K562 (cell line): Measurements from ENCODE around the gene LRRC37A3. TPM values are rescaled to one million over a fixed set of nuclear protein-coding genes. Genes with fewer than 3 reads are reported as not detected.
A peak's percentile ranks its signal among the peaks of the same experiment; 100 is the strongest.
"Not testable (repeated sequence)": the region's sequence is repeated elsewhere in the genome, so short reads cannot be mapped to it uniquely, and the experiment has no call there.

Experiments used
- CREM ChIP-seq: IDR thresholded peaks from 2 replicates; pipeline ENCODE4 v1.6.1; 2014; ENCODE audit warnings: antibody characterized with exemption, low read depth
- DPF2 ChIP-seq: fragments of 450-650 bp; IDR thresholded peaks from 2 replicates; pipeline ENCODE4 v1.6.1; 2016
- FOSL1 ChIP-seq: fragments of 200-800 bp; sonication (Bioruptor generic); conservative IDR thresholded peaks from 2 replicates; pipeline ENCODE4 v1.6.1; 2016; ENCODE audit warnings: missing genetic modification characterization, missing compliant biosample characterization
- FOXM1 ChIP-seq, 2 experiments: fragments of 450-650 bp in 1 of 2; sonication (generic) in 1 of 2; formaldehyde crosslinking in 1 of 2; IDR thresholded peaks; 2 replicates each; pipeline versions ENCODE4 v1.6.1 to v1.9.0; 2017 to 2022; ENCODE audit warnings: low read depth in 2 of 2, mild to moderate bottlenecking in 2 of 2, missing genetic modification reagents in 1 of 2, moderate library complexity in 1 of 2
- GABPA ChIP-seq: fragments of 200-800 bp; sonication (Bioruptor generic); conservative IDR thresholded peaks from 2 replicates; pipeline ENCODE4 v1.6.1; 2016; ENCODE audit warnings: low read depth, missing genetic modification characterization, missing compliant biosample characterization
- HDAC3 ChIP-seq: fragments of 450-650 bp; IDR thresholded peaks from 2 replicates; pipeline ENCODE4 v1.6.1; 2018; ENCODE audit warnings: borderline replicate concordance, mild to moderate bottlenecking, moderate library complexity; ENCODE audit not compliant: partially characterized antibody
- KHSRP ChIP-seq: fragments of 450-650 bp; IDR thresholded peaks from 2 replicates; pipeline ENCODE4 v1.6.1; 2017
- KLF16 ChIP-seq: IDR thresholded peaks from 2 replicates; pipeline ENCODE4 v1.6.1; 2016; ENCODE audit warnings: antibody characterized with exemption
- NRF1 ChIP-seq, 2 experiments: fragments of 450-650 bp; IDR thresholded peaks in 1 of 2; conservative IDR thresholded peaks in 1 of 2; 2 replicates each; pipeline ENCODE4 v1.6.1; 2014; ENCODE audit warnings: mild to moderate bottlenecking in 2 of 2
- PHB2 ChIP-seq: fragments of 450-650 bp; IDR thresholded peaks from 2 replicates; pipeline ENCODE4 v1.6.1; 2017; ENCODE audit warnings: low read depth
- POLR2H ChIP-seq: IDR thresholded peaks from 2 replicates; pipeline ENCODE4 v1.6.1; 2016; ENCODE audit warnings: missing genetic modification characterization, low read depth, mild to moderate bottlenecking, control low read depth, missing compliant biosample characterization, moderate library complexity
- RNF2 ChIP-seq: sonication (generic); IDR thresholded peaks from 2 replicates; pipeline ENCODE4 v1.6.1; 2016
- SMAD4 ChIP-seq: fragments of 250-450 bp; sonication (Bioruptor Pico); conservative IDR thresholded peaks from 2 replicates; pipeline ENCODE4 v1.8.0; 2021; ENCODE audit warnings: inconsistent platforms, mild to moderate bottlenecking, moderate library complexity
- SOX6 ChIP-seq: fragments of 450-650 bp; IDR thresholded peaks from 2 replicates; pipeline ENCODE4 v1.6.1; 2014; ENCODE audit warnings: mild to moderate bottlenecking
- STAT5A ChIP-seq: IDR thresholded peaks from 2 replicates; pipeline ENCODE4 v1.6.1; 2012; ENCODE audit warnings: low read length, inconsistent platforms, borderline replicate concordance
- TCF3 ChIP-seq: sonication (generic); formaldehyde crosslinking; IDR thresholded peaks from 2 replicates; pipeline ENCODE4 v1.4.0; 2020; ENCODE audit warnings: mild to moderate bottlenecking, missing genetic modification reagents
- TEAD1 ChIP-seq, 2 experiments: fragments of 450-650 bp in 1 of 2; sonication (generic) in 1 of 2; formaldehyde crosslinking; IDR thresholded peaks; 2 replicates each; pipeline versions ENCODE4 v1.4.0 to v1.8.0; 2020 to 2022; ENCODE audit warnings: mild to moderate bottlenecking in 2 of 2, missing genetic modification reagents in 1 of 2
- ZNF239 ChIP-seq: fragments of 250-450 bp; sonication (Bioruptor Pico); IDR thresholded peaks from 2 replicates; pipeline ENCODE4 v1.4.0; 2020; ENCODE audit warnings: mild to moderate bottlenecking
- ZNF583 ChIP-seq: fragments of 250-450 bp; sonication (Bioruptor Pico); IDR thresholded peaks from 2 replicates; pipeline ENCODE4 v1.4.0; 2020
- ZNF644 ChIP-seq: fragments of 200-800 bp; sonication (Bioruptor generic); IDR thresholded peaks from 2 replicates; pipeline ENCODE4 v1.6.1; 2016; ENCODE audit warnings: low read depth, missing genetic modification characterization, missing compliant biosample characterization
- polyA plus RNA-seq, 8 experiments: library from polyadenylated mRNA; depleted of rRNA in 4 of 8; stranded (reverse) in 5 of 8; unstranded in 3 of 8; fragments of >200 nt; fragmentation: Nextera tagmentation in 2 of 8; fragmentation: Illumina TruSeq in 1 of 8; extraction: Ambion mirVana in 2 of 8; extraction: Trizol in 1 of 8; gene quantifications; 2 replicates each; pipeline versions ENCODE4 v1.2.1 to v1.2.3, GENCODE V29; 2011 to 2014; ENCODE audit warnings: inconsistent platforms in 1 of 8, missing spikeins in 1 of 8
- total RNA-seq, 7 experiments: library from RNA; depleted of rRNA in 6 of 7; stranded (reverse); fragments of >200 nt in 6 of 7; fragmentation: Illumina TruSeq in 2 of 7; extraction: Trizol in 2 of 7; gene quantifications; 2 replicates each; pipeline versions ENCODE4 v1.2.1 to v1.2.3, GENCODE V29; 2011 to 2021; ENCODE audit warnings: low replicate concordance in 1 of 7
- TF ChIP-seq, protein P1 (sequence below): fragments of 450-650 bp; conservative IDR thresholded peaks from 2 replicates; pipeline ENCODE4 v1.6.1; 2016; ENCODE audit warnings: missing genetic modification characterization, low read depth, mild to moderate bottlenecking, control low read depth, missing compliant biosample characterization
- TF ChIP-seq, protein P2 (sequence below), 2 experiments: fragments of 450-650 bp; IDR thresholded peaks; 2 replicates each; pipeline ENCODE4 v1.6.1; 2018; ENCODE audit warnings: mild to moderate bottlenecking in 2 of 2, low read depth in 1 of 2; ENCODE audit not compliant: partially characterized antibody in 2 of 2

LRRC37A3 gene
- total and polyA plus RNA-seq, 9 of the 15 experiments (the other 6 are each of a cell fraction or from before 2014, with no cell fraction given), result 0.14 to 5.9 (median 2.2) TPM

DNA sequence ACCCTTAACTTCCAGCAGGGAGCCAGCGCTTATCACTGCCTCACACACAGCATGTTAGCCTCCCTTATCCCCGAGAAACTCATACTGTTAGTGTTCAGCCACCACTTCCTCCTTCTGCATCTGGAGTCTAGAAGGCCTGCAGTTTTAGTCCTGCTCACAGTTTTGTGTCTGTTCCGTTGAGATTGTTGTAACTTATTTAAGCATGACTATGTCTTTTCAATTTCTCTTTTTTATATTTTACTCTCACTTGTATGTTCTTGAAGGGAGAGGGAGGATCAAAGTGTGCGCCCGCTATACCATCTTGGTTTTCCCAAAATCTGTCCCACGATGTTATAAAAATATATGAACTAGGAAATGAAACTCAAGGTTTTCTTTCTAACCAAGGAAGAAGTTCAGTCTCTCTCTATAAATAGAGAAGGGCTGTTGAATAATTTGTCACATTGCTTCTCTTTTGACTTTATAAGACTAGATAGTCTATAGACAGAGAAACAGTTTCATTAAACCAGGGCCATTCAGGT lies 3.8 kb upstream of the LRRC37A3 start (continued):
- TF ChIP-seq, protein P1, sequence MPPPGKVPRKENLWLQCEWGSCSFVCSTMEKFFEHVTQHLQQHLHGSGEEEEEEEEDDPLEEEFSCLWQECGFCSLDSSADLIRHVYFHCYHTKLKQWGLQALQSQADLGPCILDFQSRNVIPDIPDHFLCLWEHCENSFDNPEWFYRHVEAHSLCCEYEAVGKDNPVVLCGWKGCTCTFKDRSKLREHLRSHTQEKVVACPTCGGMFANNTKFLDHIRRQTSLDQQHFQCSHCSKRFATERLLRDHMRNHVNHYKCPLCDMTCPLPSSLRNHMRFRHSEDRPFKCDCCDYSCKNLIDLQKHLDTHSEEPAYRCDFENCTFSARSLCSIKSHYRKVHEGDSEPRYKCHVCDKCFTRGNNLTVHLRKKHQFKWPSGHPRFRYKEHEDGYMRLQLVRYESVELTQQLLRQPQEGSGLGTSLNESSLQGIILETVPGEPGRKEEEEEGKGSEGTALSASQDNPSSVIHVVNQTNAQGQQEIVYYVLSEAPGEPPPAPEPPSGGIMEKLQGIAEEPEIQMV (tag), result 0 out of 2 replicates have a peak, but pooled peaks have one; percentile 14
- TF ChIP-seq KLF16 (peak; percentile 94), TEAD1 (CRISPR knock-in tag; IDR thresholded peaks at IDR 0.05) (peak in 1 of 2 experiments; percentile 60; a peak in 1 of 4 replicates), PHB2 (peak; percentile 95), DPF2 (peak; percentile 98), ZNF644 (tag) (peak; percentile 61; the same call in 1 of the 2 replicates), STAT5A (peak; percentile 91), KHSRP (peak; percentile 71), CREM (peak; percentile 79), RNF2 (peak; percentile 71), FOXM1 (IDR thresholded peaks at IDR 0.05; ENCODE audit: low read depth) (peak; percentile 93; the same call in 1 of the 2 replicates), FOSL1 (tag) (peak; percentile 68), ZNF583 (CRISPR knock-in tag) (0 out of 2 replicates have a peak, but pooled peaks have one; percentile 25), HDAC3 (peak; percentile 83), SOX6 (peak; percentile 92), TCF3 (CRISPR knock-in tag) (peak; percentile 95), GABPA (peak; percentile 52), ZNF239 (CRISPR knock-in tag) (peak; percentile 30; the same call in 1 of the 2 replicates), POLR2H (tag) (peak; percentile 53), NRF1 (conservative IDR thresholded peaks at IDR 0.05 in 1 of 2, IDR thresholded peaks at IDR 0.05 in 1 of 2) (peak in 1 of 2 experiments; percentile 19; a peak in 1 of 4 replicates), SMAD4 (CRISPR knock-in tag) (peak; percentile 94)
- not testable (repeated sequence) for TF ChIP-seq FOXM1 (CRISPR knock-in tag; IDR thresholded peaks at IDR 0.05; ENCODE audit: low read depth)
- TF ChIP-seq, protein P2, sequence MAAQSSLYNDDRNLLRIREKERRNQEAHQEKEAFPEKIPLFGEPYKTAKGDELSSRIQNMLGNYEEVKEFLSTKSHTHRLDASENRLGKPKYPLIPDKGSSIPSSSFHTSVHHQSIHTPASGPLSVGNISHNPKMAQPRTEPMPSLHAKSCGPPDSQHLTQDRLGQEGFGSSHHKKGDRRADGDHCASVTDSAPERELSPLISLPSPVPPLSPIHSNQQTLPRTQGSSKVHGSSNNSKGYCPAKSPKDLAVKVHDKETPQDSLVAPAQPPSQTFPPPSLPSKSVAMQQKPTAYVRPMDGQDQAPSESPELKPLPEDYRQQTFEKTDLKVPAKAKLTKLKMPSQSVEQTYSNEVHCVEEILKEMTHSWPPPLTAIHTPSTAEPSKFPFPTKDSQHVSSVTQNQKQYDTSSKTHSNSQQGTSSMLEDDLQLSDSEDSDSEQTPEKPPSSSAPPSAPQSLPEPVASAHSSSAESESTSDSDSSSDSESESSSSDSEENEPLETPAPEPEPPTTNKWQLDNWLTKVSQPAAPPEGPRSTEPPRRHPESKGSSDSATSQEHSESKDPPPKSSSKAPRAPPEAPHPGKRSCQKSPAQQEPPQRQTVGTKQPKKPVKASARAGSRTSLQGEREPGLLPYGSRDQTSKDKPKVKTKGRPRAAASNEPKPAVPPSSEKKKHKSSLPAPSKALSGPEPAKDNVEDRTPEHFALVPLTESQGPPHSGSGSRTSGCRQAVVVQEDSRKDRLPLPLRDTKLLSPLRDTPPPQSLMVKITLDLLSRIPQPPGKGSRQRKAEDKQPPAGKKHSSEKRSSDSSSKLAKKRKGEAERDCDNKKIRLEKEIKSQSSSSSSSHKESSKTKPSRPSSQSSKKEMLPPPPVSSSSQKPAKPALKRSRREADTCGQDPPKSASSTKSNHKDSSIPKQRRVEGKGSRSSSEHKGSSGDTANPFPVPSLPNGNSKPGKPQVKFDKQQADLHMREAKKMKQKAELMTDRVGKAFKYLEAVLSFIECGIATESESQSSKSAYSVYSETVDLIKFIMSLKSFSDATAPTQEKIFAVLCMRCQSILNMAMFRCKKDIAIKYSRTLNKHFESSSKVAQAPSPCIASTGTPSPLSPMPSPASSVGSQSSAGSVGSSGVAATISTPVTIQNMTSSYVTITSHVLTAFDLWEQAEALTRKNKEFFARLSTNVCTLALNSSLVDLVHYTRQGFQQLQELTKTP (IDR thresholded peaks at IDR 0.05; ENCODE audit: low read depth in 1 of 2, partially characterized antibody in 2 of 2), result peak in 1 of 2 experiments; percentile 71
